ENCODE data around the gene PSME3IP1. TPM values are rescaled to one million over a fixed set of nuclear protein-coding genes. Genes with fewer than 3 reads are reported as not detected.

Gene PSME3IP1
- total and polyA plus RNA-seq, 7 donors: 37.1 to 61.9 (median 48.7) TPM

DNA sequence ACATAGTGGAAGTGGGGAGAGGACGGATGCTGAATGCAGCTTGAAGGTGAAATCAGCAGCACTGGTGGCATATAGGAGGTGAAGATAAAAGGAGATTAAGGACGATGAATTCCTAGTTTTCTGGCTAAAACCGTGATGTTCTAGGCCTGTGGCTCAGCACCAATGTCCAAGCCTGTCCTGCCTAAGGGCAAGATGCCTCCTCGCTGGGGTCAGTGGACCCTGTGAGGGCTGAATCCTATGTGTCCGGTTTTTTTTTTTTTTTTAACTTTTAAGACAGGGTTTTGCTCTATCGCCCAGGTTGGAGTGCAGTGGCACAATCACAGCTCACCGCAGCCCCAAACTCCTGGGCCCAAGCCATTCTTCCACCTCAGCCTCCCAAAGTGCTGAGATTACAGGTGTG, 80.7 kb downstream of the PSME3IP1 start:
- WGBS, 3 donors: 83 to 91% (median 87%) methylated on average over 7 of the region's 7 CpGs
- H3K36me3 ChIP-seq (ENCODE audit: insufficient read depth in 1 of 2, low read depth in 1 of 2): no peaks in the 10 kb centered on the region
- no peak overlapping the region for H3K27ac ChIP-seq
- ATAC-seq (no peak), DNase-seq (no peak)
- TF ChIP-seq, protein P1, sequence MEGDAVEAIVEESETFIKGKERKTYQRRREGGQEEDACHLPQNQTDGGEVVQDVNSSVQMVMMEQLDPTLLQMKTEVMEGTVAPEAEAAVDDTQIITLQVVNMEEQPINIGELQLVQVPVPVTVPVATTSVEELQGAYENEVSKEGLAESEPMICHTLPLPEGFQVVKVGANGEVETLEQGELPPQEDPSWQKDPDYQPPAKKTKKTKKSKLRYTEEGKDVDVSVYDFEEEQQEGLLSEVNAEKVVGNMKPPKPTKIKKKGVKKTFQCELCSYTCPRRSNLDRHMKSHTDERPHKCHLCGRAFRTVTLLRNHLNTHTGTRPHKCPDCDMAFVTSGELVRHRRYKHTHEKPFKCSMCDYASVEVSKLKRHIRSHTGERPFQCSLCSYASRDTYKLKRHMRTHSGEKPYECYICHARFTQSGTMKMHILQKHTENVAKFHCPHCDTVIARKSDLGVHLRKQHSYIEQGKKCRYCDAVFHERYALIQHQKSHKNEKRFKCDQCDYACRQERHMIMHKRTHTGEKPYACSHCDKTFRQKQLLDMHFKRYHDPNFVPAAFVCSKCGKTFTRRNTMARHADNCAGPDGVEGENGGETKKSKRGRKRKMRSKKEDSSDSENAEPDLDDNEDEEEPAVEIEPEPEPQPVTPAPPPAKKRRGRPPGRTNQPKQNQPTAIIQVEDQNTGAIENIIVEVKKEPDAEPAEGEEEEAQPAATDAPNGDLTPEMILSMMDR (IDR thresholded peaks at IDR 0.05): no peak
- no peaks in the 10 kb centered on the region for H3K27me3 ChIP-seq (ENCODE audit: insufficient read depth in 3 of 3, low read length in 2 of 3)
- intact Hi-C loops (cut with DNase I): no loop called here
- no peak overlapping the region for H3K4me3 ChIP-seq
- H3K4me1 ChIP-seq: peaks cover 4% of the 10 kb centered on the region
- H3K9me3 ChIP-seq: no peaks in the 10 kb centered on the region

DNA sequence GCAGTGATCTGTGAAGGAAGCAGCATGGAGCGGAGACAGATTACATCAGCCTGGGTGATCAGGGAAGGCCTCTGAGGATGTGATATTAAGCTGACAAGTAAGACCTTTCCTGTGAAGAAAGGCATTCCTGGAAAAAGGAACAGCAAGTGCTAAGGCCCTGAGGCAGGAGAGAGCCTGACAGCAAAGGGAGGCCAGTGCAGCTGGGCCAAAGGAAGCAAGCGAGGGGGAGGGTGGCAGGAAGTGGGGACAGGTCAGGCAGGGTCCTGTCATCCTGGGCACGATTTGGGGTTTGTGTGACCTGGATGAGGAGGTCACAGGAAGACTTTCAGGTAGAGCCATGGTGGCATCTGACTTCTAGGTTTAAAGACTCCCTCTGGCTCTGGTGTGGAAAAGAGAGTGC, 81.1 kb downstream of the PSME3IP1 start:
- H3K27me3 ChIP-seq (ENCODE audit: insufficient read depth in 3 of 3, low read length in 2 of 3): no peaks in the 10 kb centered on the region
- no peak overlapping the region for H3K27ac ChIP-seq
- H3K4me1 ChIP-seq: peaks cover 4% of the 10 kb centered on the region
- no peak for DNase-seq
- H3K36me3 ChIP-seq (ENCODE audit: insufficient read depth in 1 of 2, low read depth in 1 of 2): no peaks in the 10 kb centered on the region
- TF ChIP-seq, protein P1 (IDR thresholded peaks at IDR 0.05): no peak
- 73 to 80% (median 76%) methylated on average over 3 of the region's 3 CpGs for WGBS, 3 donors
- no peaks in the 10 kb centered on the region for H3K9me3 ChIP-seq
- no peak for ATAC-seq
- intact Hi-C loops (cut with DNase I): no loop called here
- no peak overlapping the region for H3K4me3 ChIP-seq

DNA sequence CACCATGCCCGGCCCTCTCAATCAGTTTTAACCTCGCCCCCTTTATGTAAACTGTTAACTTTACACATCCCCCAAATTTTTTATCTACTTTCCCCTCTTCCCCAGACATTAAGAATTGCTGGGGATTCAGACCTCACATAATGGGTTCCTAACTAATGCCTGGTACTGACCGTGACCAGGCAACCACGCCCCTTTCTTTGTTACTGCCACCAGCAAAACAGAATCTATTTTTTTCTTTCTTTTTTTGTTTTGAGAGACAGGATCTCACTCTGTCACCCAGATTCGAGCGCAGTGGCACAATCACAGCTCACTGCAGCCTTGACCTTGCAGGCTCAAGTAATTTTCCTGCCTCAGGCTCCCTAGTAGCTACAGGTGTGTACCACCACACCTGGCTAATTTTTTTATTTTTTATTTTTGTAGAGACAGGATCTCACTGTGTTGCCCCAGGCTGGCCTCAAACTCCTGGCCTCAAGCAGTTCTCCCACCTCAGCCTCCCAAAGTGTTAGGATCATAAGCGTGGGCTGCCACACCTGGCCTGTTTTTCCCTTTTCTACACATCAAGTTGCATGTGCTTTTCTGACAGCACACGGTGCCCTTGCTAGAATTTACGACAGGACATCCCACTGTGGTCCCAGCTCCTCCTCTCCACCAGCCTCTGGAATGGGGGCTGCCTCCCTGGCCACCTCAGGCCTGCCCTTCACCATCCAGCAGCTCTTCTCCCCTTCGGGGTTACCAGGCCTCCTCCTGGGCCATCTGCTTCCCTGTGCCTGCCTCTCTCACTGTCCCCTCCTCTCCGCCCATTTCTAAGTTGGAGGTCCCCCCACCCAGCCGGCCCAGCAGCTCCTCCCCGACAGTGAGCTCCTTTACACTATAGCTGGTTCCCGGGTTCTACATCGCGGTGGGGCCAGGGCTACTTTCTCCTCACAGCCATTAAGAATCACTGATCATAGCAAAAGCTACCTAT, 82.7 kb downstream of the PSME3IP1 start:
- H3K4me1 ChIP-seq: peaks cover 4% of the 10 kb centered on the region
- 75 to 80% (median 76%) methylated on average over 16 of the region's 16 CpGs for WGBS, 3 donors

More for the DNA sequence above, 82.7 kb downstream of the PSME3IP1 start:
- Histone ChIP-seq H3K9me3 (no peaks in the 10 kb centered on the region), H3K36me3 (ENCODE audit: insufficient read depth in 1 of 2, low read depth in 1 of 2) (no peaks in the 10 kb centered on the region), H3K27ac (no peak overlapping the region), H3K4me3 (no peak overlapping the region), H3K27me3 (ENCODE audit: insufficient read depth in 3 of 3, low read length in 2 of 3) (no peaks in the 10 kb centered on the region)
- DNase-seq (no peak), ATAC-seq (no peak)
- TF ChIP-seq, protein P1 (IDR thresholded peaks at IDR 0.05): no peak
- intact Hi-C loops (cut with DNase I): no loop called here

Other genes starting within 250 kb of the PSME3IP1 start
- gene CETP, start 224.1 kb downstream of the PSME3IP1 start, total RNA-seq: under 1 TPM in 3 of 4 donors, not detected in 1; 0.17 to 0.67 (median 0.19) TPM
- under 1 TPM in 2 of 3 donors, not detected in 1; 0.05 to 0.14 TPM for gene CETP, start 224.1 kb downstream of the PSME3IP1 start, polyA plus RNA-seq
- 10 to 100 TPM in 1 of 4 donors, 1 to 10 TPM in 3; 6.4 to 13.6 (median 7.8) TPM for gene NLRC5, start 196.5 kb downstream of the PSME3IP1 start, total RNA-seq
- gene NLRC5, start 196.5 kb downstream of the PSME3IP1 start, polyA plus RNA-seq: 1 to 10 TPM; 2.3 to 4.5 (median 2.7) TPM
- 10 to 100 TPM in 2 of 4 donors, 1 to 10 TPM in 2; 8.1 to 12.4 (median 10.5) TPM for gene CPNE2, start 93.5 kb downstream of the PSME3IP1 start, total RNA-seq
- 10 to 100 TPM; 15.1 to 16.9 (median 16.2) TPM for gene CPNE2, start 93.5 kb downstream of the PSME3IP1 start, polyA plus RNA-seq
- 10 to 100 TPM; 14.6 to 19.5 (median 16.7) TPM for gene RSPRY1, start 290 bp upstream of the PSME3IP1 start, total RNA-seq
- gene RSPRY1, start 290 bp upstream of the PSME3IP1 start, polyA plus RNA-seq: 10 to 100 TPM in 2 of 3 donors, 1 to 10 TPM in 1; 7.1 to 18.2 (median 11.0) TPM
- 10 to 100 TPM; 25.2 to 39.9 (median 29.2) TPM for gene ARL2BP, start 59.2 kb upstream of the PSME3IP1 start, total RNA-seq
- 10 to 100 TPM; 47.9 to 88.3 (median 53.3) TPM for gene ARL2BP, start 59.2 kb upstream of the PSME3IP1 start, polyA plus RNA-seq
- 1 to 10 TPM in 3 of 4 donors, under 1 TPM in 1; 0.39 to 2.4 (median 1.4) TPM for gene PLLP, start 98.6 kb upstream of the PSME3IP1 start, total RNA-seq
- gene PLLP, start 98.6 kb upstream of the PSME3IP1 start, polyA plus RNA-seq: 1 to 10 TPM; 2.0 to 3.1 (median 2.7) TPM
- gene CCL22, start 172.7 kb upstream of the PSME3IP1 start, total RNA-seq: under 1 TPM in 1 of 4 donors, not detected in 3; 0.12 TPM
- under 1 TPM in 1 of 3 donors, not detected in 2; 0.04 TPM for gene CCL22, start 172.7 kb upstream of the PSME3IP1 start, polyA plus RNA-seq
- 10 to 100 TPM in 2 of 4 donors, 1 to 10 TPM in 2; 3.8 to 13.5 (median 9.1) TPM for gene CX3CL1, start 186.5 kb upstream of the PSME3IP1 start, total RNA-seq
- 1 to 10 TPM; 3.3 to 6.2 (median 4.5) TPM for gene CX3CL1, start 186.5 kb upstream of the PSME3IP1 start, polyA plus RNA-seq
- not detected for gene CCL17, start 218.7 kb upstream of the PSME3IP1 start, total RNA-seq
- under 1 TPM in 1 of 3 donors, not detected in 2; 0.20 TPM for gene CCL17, start 218.7 kb upstream of the PSME3IP1 start, polyA plus RNA-seq

All from psoas muscle (tissue), 8 donors.